Liver (tissue), 9 donors: Measurements from ENCODE around the gene HOXD8. TPM values are rescaled to one million over a fixed set of nuclear protein-coding genes. Genes with fewer than 3 reads are reported as not detected.
A peak's percentile ranks its signal among the peaks of the same experiment; 100 is the strongest.

ENCODE experiments used
- DNase-seq: peaks from one replicate; pipeline ENCODE4 v3.0.0-alpha.2; 2017; ENCODE audit warnings: low spot score
- H3K27ac ChIP-seq, 2 donors: one replicate each; pipeline ENCODE4 v1.7.0; 2013; ENCODE audit warnings: inconsistent platforms in 2 of 2, low read length in 2 of 2, control low read depth in 1 of 2, low read depth in 1 of 2, mild to moderate bottlenecking in 1 of 2
- H3K27me3 ChIP-seq, 4 donors: one replicate each; pipeline versions ENCODE4 v1.6.1 to v1.7.0; 2013; ENCODE audit warnings: low read length in 3 of 4, inconsistent platforms in 1 of 4, mild to moderate bottlenecking in 1 of 4, moderate library complexity in 1 of 4; ENCODE audit not compliant: control insufficient read depth in 4 of 4, insufficient read depth in 4 of 4
- H3K36me3 ChIP-seq, 4 donors: one replicate each; pipeline versions ENCODE4 v1.6.1 to v1.7.0; 2013; ENCODE audit warnings: low read length in 3 of 4, mild to moderate bottlenecking in 3 of 4, low read depth in 1 of 4, moderate library complexity in 1 of 4; ENCODE audit not compliant: control insufficient read depth in 4 of 4, insufficient read depth in 3 of 4
- H3K4me1 ChIP-seq, 4 donors: one replicate each; pipeline versions ENCODE4 v1.6.1 to v1.7.0; 2013; ENCODE audit warnings: low read length in 3 of 4, mild to moderate bottlenecking in 3 of 4, moderate library complexity in 1 of 4; ENCODE audit not compliant: control insufficient read depth in 4 of 4, insufficient read depth in 4 of 4
- H3K4me3 ChIP-seq, 3 donors: one replicate each; pipeline versions ENCODE4 v1.6.1 to v1.7.0; 2013; ENCODE audit warnings: low read length in 3 of 3, control low read depth in 1 of 3, low read depth in 1 of 3, mild to moderate bottlenecking in 1 of 3
- H3K9ac ChIP-seq, 2 donors: one replicate each; pipeline ENCODE4 v1.7.0; 2013; ENCODE audit warnings: low read length in 2 of 2, mild to moderate bottlenecking in 2 of 2, moderate library complexity in 2 of 2, control low read depth in 1 of 2, low read depth in 1 of 2
- H3K9me3 ChIP-seq, 4 donors: one replicate each; pipeline versions ENCODE4 v1.6.1 to v1.7.0; 2013; ENCODE audit warnings: low read length in 3 of 4; ENCODE audit not compliant: control insufficient read depth in 4 of 4
- CTCF ChIP-seq: fragments of 150-350 bp; IDR thresholded peaks from 2 replicates; pipeline ENCODE4 v1.5.1; 2017; ENCODE audit warnings: improper control_type of control experiment, low read depth, low read length; ENCODE audit not compliant: missing input control
- EGR1 ChIP-seq, 2 donors: IDR thresholded peaks; 2 replicates each; pipeline ENCODE4 v1.6.1; 2016 to 2018; ENCODE audit warnings: antibody characterized with exemption in 2 of 2, low read depth in 2 of 2
- FOXA1 ChIP-seq: IDR thresholded peaks from 2 replicates; pipeline ENCODE4 v1.6.1; 2016; ENCODE audit warnings: antibody characterized with exemption
- FOXA2 ChIP-seq: IDR thresholded peaks from 2 replicates; pipeline ENCODE4 v1.6.1; 2016; ENCODE audit warnings: antibody characterized with exemption
- GABPA ChIP-seq, 2 donors: IDR thresholded peaks in 1 of 2; conservative IDR thresholded peaks in 1 of 2; 2 replicates each; pipeline ENCODE4 v1.6.1; 2016; ENCODE audit warnings: antibody characterized with exemption in 2 of 2, mild to moderate bottlenecking in 1 of 2, moderate library complexity in 1 of 2
- HNF4G ChIP-seq: IDR thresholded peaks from 2 replicates; pipeline ENCODE4 v1.6.1; 2016; ENCODE audit warnings: antibody characterized with exemption
- JUND ChIP-seq, 2 donors: IDR thresholded peaks; 2 replicates each; pipeline ENCODE4 v1.6.1; 2016; ENCODE audit warnings: antibody characterized with exemption in 2 of 2
- MAX ChIP-seq: IDR thresholded peaks from 2 replicates; pipeline ENCODE4 v1.6.1; 2016; ENCODE audit warnings: antibody characterized with exemption
- NR2F2 ChIP-seq: IDR thresholded peaks from 2 replicates; pipeline ENCODE4 v1.6.1; 2016; ENCODE audit warnings: antibody characterized with exemption
- RAD21 ChIP-seq, 2 donors: IDR thresholded peaks; 2 replicates each; pipeline ENCODE4 v1.6.1; 2016; ENCODE audit warnings: antibody characterized with exemption in 2 of 2, mild to moderate bottlenecking in 2 of 2
- REST ChIP-seq: IDR thresholded peaks from 2 replicates; pipeline ENCODE4 v1.6.1; 2016; ENCODE audit warnings: antibody characterized with exemption, mild to moderate bottlenecking
- TAF1 ChIP-seq: conservative IDR thresholded peaks from 2 replicates; pipeline ENCODE4 v1.6.1; 2016; ENCODE audit warnings: antibody characterized with exemption, mild to moderate bottlenecking
- YY1 ChIP-seq: IDR thresholded peaks from 2 replicates; pipeline ENCODE4 v1.6.1; 2016; ENCODE audit warnings: antibody characterized with exemption, mild to moderate bottlenecking
- WGBS: extraction: QIAGEN DNeasy Blood & Tissue Kit; methylation state at CpG from one replicate; pipeline ENCODE4 v1.1.7; 2013; 5-methylcytosine and 5-hydroxymethylcytosine counted together
- polyA plus RNA-seq, 2 donors: library from polyadenylated mRNA; stranded (reverse) in 1 of 2; unstranded in 1 of 2; fragments of 200-250 nt in 1 of 2; fragments of >200 nt in 1 of 2; fragmentation: Nextera tagmentation in 1 of 2; extraction: Ambion mirVana in 1 of 2; gene quantifications; one replicate each; pipeline versions ENCODE4 v1.2.1 to v1.2.3, GENCODE V29; 2013 to 2015
- total RNA-seq, 2 donors: library from RNA; depleted of rRNA; stranded (reverse); fragments of >200 nt; gene quantifications; one replicate each; pipeline ENCODE4 v1.2.3, GENCODE V29; 2014
- donor health status: healthy.
- donor health status: healthy.
- donor health status: healthy.
- donor health status: healthy.
- donor health status: healthy.

HOXD8 gene
- total and polyA plus RNA-seq, 4 donors: 0.06 to 0.19 (median 0.08) TPM; not detected in 1

- no peak for TF ChIP-seq HNF4G
- no peak for TF ChIP-seq JUND (IDR thresholded peaks at IDR 0.05)
- TF ChIP-seq REST: no peak
- no peak for TF ChIP-seq MAX
- no peak for TF ChIP-seq GABPA (IDR thresholded peaks at IDR 0.05 in 1 of 2, conservative IDR thresholded peaks at IDR 0.05 in 1 of 2)
Observed at GRCh38 chr2:176094349-176094748, 35.2 kb upstream of the HOXD8 start.

GRCh38 chr2:176095421-176095820 lies 34.1 kb upstream of the HOXD8 start:
- Histone ChIP-seq H3K4me1 (peaks cover 9 to 24% (median 18%) of the 10 kb centered on the region in 4 donors), H3K27ac (no peak overlapping the region), H3K36me3 (no peaks in the 10 kb centered on the region), H3K4me3 (no peak overlapping the region), H3K9me3 (peaks cover 0 to 4% (median 2%) of the 10 kb centered on the region in 4 donors), H3K9ac (no peak overlapping the region), H3K27me3 (peaks cover 15 to 60% (median 31%) of the 10 kb centered on the region in 4 donors)
- no peak for DNase-seq
- TF ChIP-seq FOXA2: no peak
- 14% methylated on average over 5 of the region's 5 CpGs for WGBS

More at GRCh38 chr2:176094349-176094748, 35.2 kb upstream of the HOXD8 start:
- H3K4me3 ChIP-seq: no peak overlapping the region
- H3K27me3 ChIP-seq: peaks cover 10 to 54% (median 26%) of the 10 kb centered on the region in 4 donors
- 11% methylated on average over 12 of the region's 12 CpGs for WGBS
- DNase-seq: no peak
- peaks cover 0 to 4% (median 2%) of the 10 kb centered on the region in 4 donors for H3K9me3 ChIP-seq
- peaks cover 9 to 24% (median 18%) of the 10 kb centered on the region in 4 donors for H3K4me1 ChIP-seq
- no peak overlapping the region for H3K27ac ChIP-seq
- H3K36me3 ChIP-seq: no peaks in the 10 kb centered on the region
- no peak overlapping the region for H3K9ac ChIP-seq

- Histone ChIP-seq H3K4me3 (peak overlapping the region; percentile 12 to 50 (median 38)), H3K4me1 (peaks cover 9 to 24% (median 18%) of the 10 kb centered on the region in 4 donors), H3K27me3 (peaks cover 17 to 65% (median 33%) of the 10 kb centered on the region in 4 donors)
Observed at GRCh38 chr2:176096243-176096985, 33.1 kb upstream of the HOXD8 start.

More at GRCh38 chr2:176096243-176096985, 33.1 kb upstream of the HOXD8 start:
- Histone ChIP-seq H3K9ac (no peak overlapping the region), H3K27ac (no peak overlapping the region), H3K9me3 (peaks cover 0 to 4% (median 2%) of the 10 kb centered on the region in 4 donors), H3K36me3 (no peaks in the 10 kb centered on the region)
- DNase-seq: no peak
- WGBS: 12% methylated on average over 16 of the region's 16 CpGs
- TF ChIP-seq MAX (no peak), FOXA2 (no peak), CTCF (no peak), HNF4G (no peak), TAF1 (no peak), FOXA1 (no peak), NR2F2 (no peak), YY1 (no peak), RAD21 (IDR thresholded peaks at IDR 0.05) (no peak), EGR1 (IDR thresholded peaks at IDR 0.05; ENCODE audit: low read depth in 2 of 2) (no peak)
